GM23248 (cell line): Measurements from ENCODE around the gene CHMP5. TPM values are rescaled to one million over a fixed set of nuclear protein-coding genes. Genes with fewer than 3 reads are reported as not detected.

Experiments used
- DNase-seq: peaks from one replicate; pipeline ENCODE4 v3.0.0-alpha.2; 2015
- H2AFZ ChIP-seq: fragments of 200-600 bp; sonication (generic); 2 replicates; pipeline ENCODE4 v1.6.1; 2016; ENCODE audit warnings: antibody characterized with exemption
- H3F3A ChIP-seq: fragments of 200-600 bp; sonication (generic); 2 replicates; pipeline ENCODE4 v1.6.1; 2016; ENCODE audit warnings: mild to moderate bottlenecking, antibody characterized with exemption, mixed run types; ENCODE audit not compliant: insufficient read depth
- H3K27ac ChIP-seq: fragments of 200-600 bp; sonication (generic); 2 replicates; pipeline ENCODE4 v1.5.1; 2016; ENCODE audit warnings: mild to moderate bottlenecking
- H3K27me3 ChIP-seq: fragments of 200-600 bp; sonication (generic); replicated peaks from 2 replicates; pipeline ENCODE4 v1.6.1; 2016; ENCODE audit warnings: mild to moderate bottlenecking; ENCODE audit not compliant: insufficient read depth
- H3K36me3 ChIP-seq: fragments of 200-600 bp; sonication (generic); 2 replicates; pipeline ENCODE4 v1.6.1; 2016; ENCODE audit warnings: low read depth, mild to moderate bottlenecking
- H3K4me1 ChIP-seq: fragments of 200-600 bp; sonication (generic); 2 replicates; pipeline ENCODE4 v1.6.1; 2016; ENCODE audit warnings: mild to moderate bottlenecking; ENCODE audit not compliant: insufficient read depth
- H3K4me2 ChIP-seq: fragments of 200-600 bp; sonication (generic); one replicate; pipeline ENCODE4 v1.6.1; 2016; ENCODE audit warnings: mild to moderate bottlenecking; ENCODE audit not compliant: unreplicated experiment
- H3K4me3 ChIP-seq: fragments of 200-600 bp; sonication (generic); 2 replicates; pipeline ENCODE4 v1.5.1; 2016; ENCODE audit warnings: mild to moderate bottlenecking
- H3K79me2 ChIP-seq: fragments of 200-600 bp; sonication (generic); 2 replicates; pipeline ENCODE4 v1.6.1; 2016; ENCODE audit warnings: mild to moderate bottlenecking; ENCODE audit not compliant: insufficient read depth
- H3K9ac ChIP-seq: fragments of 200-600 bp; sonication (generic); 2 replicates; pipeline ENCODE4 v1.6.1; 2016; ENCODE audit warnings: mild to moderate bottlenecking
- H3K9me2 ChIP-seq: fragments of 200-600 bp; sonication (generic); 2 replicates; pipeline ENCODE4 v1.6.1; 2016; ENCODE audit warnings: mixed run types, mild to moderate bottlenecking, moderate library complexity; ENCODE audit not compliant: insufficient read depth
- H3K9me3 ChIP-seq: fragments of 200-600 bp; sonication (generic); one replicate; pipeline ENCODE4 v1.6.1; 2017; ENCODE audit warnings: low read depth
- H4K20me1 ChIP-seq: fragments of 200-600 bp; sonication (generic); 2 replicates; pipeline ENCODE4 v1.6.0; 2016; ENCODE audit not compliant: insufficient read depth
- EZH2 ChIP-seq: fragments of 200-600 bp; sonication (generic); IDR thresholded peaks from 2 replicates; pipeline ENCODE4 v1.6.1; 2018; ENCODE audit warnings: antibody characterized with exemption, mild to moderate bottlenecking; ENCODE audit not compliant: insufficient read depth, poor library complexity, severe bottlenecking
- EZH2phosphoT487 ChIP-seq: fragments of 200-600 bp; sonication (generic); IDR thresholded peaks from 2 replicates; pipeline ENCODE4 v1.6.1; 2018; ENCODE audit warnings: antibody characterized with exemption, moderate library complexity, mild to moderate bottlenecking, low read depth; ENCODE audit not compliant: insufficient read depth
- WGBS, 2 experiments: methylation state at CpG; one replicate each; pipeline ENCODE4 v1.1.6; 2015 to 2017; ENCODE audit warnings: low lambda C conversion rate in 2 of 2, low coverage in 1 of 2; ENCODE audit errors: missing lambda C conversion rate in 2 of 2; 5-methylcytosine and 5-hydroxymethylcytosine counted together
- in situ Hi-C: fragments of 300-500 bp; cut with MboI; formaldehyde crosslinking; loops from 2 replicates; pipeline ENCODE4 v1.15.0; 2020
- polyA plus RNA-seq: library from polyadenylated mRNA; unstranded; fragments of >200 nt; fragmentation: Nextera tagmentation; extraction: Ambion mirVana; gene quantifications from 2 replicates; pipeline ENCODE4 v1.2.1, GENCODE V29; 2016
- total RNA-seq: library from RNA; depleted of rRNA; stranded (reverse); fragments of >200 nt; shearing (Covaris generic); gene quantifications from 2 replicates; pipeline ENCODE4 v1.2.3, GENCODE V29; 2014

The CHMP5 gene
- total and polyA plus RNA-seq, 2 experiments from 2014 or later, result 90.6 to 130 TPM

GRCh38 chr9:33249983-33250382 lies 14.9 kb upstream of the CHMP5 start:
- Histone ChIP-seq H3K79me2 (no peaks in the 10 kb centered on the region), H3K36me3 (peaks cover 11% of the 10 kb centered on the region), H3K27ac (peak overlapping the region; percentile 72), H3K9me3 (no peaks in the 10 kb centered on the region), H3K9me2 (no peaks in the 10 kb centered on the region), H3F3A (peaks cover 31% of the 10 kb centered on the region), H2AFZ (no peak overlapping the region), H3K4me1 (peaks cover 14% of the 10 kb centered on the region), H3K27me3 (no peaks in the 10 kb centered on the region), H3K4me2 (peak overlapping the region; percentile 1), H3K4me3 (no peak overlapping the region), H3K9ac (peak overlapping the region; percentile 62), H4K20me1 (no peaks in the 10 kb centered on the region)
- 98 to 100% methylated on average over 2 of the region's 2 CpGs for WGBS, 2 experiments
- in situ Hi-C loops, result no loop called here
- DNase-seq, result no peak
- TF ChIP-seq EZH2, result no peak
- TF ChIP-seq EZH2phosphoT487, result no peak

DNA sequence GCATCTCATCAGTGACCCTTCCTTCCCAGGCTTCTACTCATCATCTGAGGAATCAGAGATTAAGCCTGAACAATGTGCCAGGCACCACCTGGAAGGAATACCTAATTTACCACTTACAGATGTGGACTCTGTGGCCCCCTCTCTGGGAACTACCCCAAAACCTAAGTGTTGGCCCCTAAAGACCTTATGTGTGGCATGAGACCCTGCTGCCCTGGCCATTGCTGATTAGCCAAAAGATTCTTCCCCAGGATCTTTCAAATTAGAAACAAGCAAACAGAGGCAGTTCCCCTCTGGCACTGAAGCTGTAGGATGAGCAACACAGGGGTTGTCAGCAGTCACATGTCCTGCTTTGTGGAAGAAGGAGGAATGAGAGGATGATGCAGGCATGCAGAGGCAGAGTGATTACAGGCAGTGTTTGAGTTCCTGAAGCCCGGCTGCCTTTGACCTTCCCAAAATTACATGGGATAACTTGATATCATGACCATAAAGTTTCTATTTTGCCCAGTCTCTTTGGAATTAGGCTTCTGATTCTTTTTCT lies 14.3 kb upstream of the CHMP5 start:
- no peaks in the 10 kb centered on the region for H3K9me3 ChIP-seq
- peak overlapping the region; percentile 72 for H3K27ac ChIP-seq
- 24 to 38% methylated on average over 1 of the region's 1 CpG for WGBS, 2 experiments

GRCh38 chr9:33254211-33254610 lies 10.6 kb upstream of the CHMP5 start:
- H3K9me3 ChIP-seq, result no peaks in the 10 kb centered on the region
- no peaks in the 10 kb centered on the region for H4K20me1 ChIP-seq
- no peaks in the 10 kb centered on the region for H3K79me2 ChIP-seq
- no peaks in the 10 kb centered on the region for H3K27me3 ChIP-seq
- no peak overlapping the region for H3K27ac ChIP-seq
- H3K36me3 ChIP-seq, result peaks cover 35% of the 10 kb centered on the region
- no peaks in the 10 kb centered on the region for H3K9me2 ChIP-seq
- H3K9ac ChIP-seq, result no peak overlapping the region
- TF ChIP-seq EZH2, result no peak
- TF ChIP-seq EZH2phosphoT487, result no peak
- no peak overlapping the region for H3K4me2 ChIP-seq
- peaks cover 31% of the 10 kb centered on the region for H3F3A ChIP-seq
- H3K4me3 ChIP-seq, result no peak overlapping the region
- 95 to 98% methylated on average over 4 of the region's 4 CpGs for WGBS, 2 experiments
- H3K4me1 ChIP-seq, result peaks cover 14% of the 10 kb centered on the region
- in situ Hi-C loops, result no loop called here
- no peak overlapping the region for H2AFZ ChIP-seq
- no peak for DNase-seq

More for the DNA sequence above, 14.3 kb upstream of the CHMP5 start:
- TF ChIP-seq EZH2phosphoT487, result no peak
- H3F3A ChIP-seq, result peaks cover 31% of the 10 kb centered on the region
- H3K79me2 ChIP-seq, result no peaks in the 10 kb centered on the region
- H3K9ac ChIP-seq, result peak overlapping the region; percentile 62
- peak; percentile 92 for DNase-seq
- in situ Hi-C loops, result no loop called here
- H2AFZ ChIP-seq, result peak overlapping the region; percentile 63
- peaks cover 14% of the 10 kb centered on the region for H3K4me1 ChIP-seq
- H4K20me1 ChIP-seq, result no peaks in the 10 kb centered on the region
- peak overlapping the region; percentile 1 for H3K4me2 ChIP-seq
- H3K36me3 ChIP-seq, result peaks cover 16% of the 10 kb centered on the region
- no peak overlapping the region for H3K4me3 ChIP-seq
- no peaks in the 10 kb centered on the region for H3K27me3 ChIP-seq
- no peaks in the 10 kb centered on the region for H3K9me2 ChIP-seq

- Histone ChIP-seq H3K9me2 (no peaks in the 10 kb centered on the region), H3K4me3 (no peak overlapping the region), H3K36me3 (peaks cover 35% of the 10 kb centered on the region), H4K20me1 (no peaks in the 10 kb centered on the region), H3K9me3 (no peaks in the 10 kb centered on the region), H3K79me2 (no peaks in the 10 kb centered on the region), H2AFZ (no peak overlapping the region), H3K4me1 (peaks cover 14% of the 10 kb centered on the region), H3K27ac (no peak overlapping the region), H3K4me2 (no peak overlapping the region), H3F3A (peaks cover 30% of the 10 kb centered on the region), H3K27me3 (no peaks in the 10 kb centered on the region), H3K9ac (no peak overlapping the region)
- no peak for DNase-seq
- TF ChIP-seq EZH2phosphoT487 (no peak), EZH2 (no peak)
- 95 to 97% methylated on average over 8 of the region's 8 CpGs for WGBS, 2 experiments
- in situ Hi-C loops, result no loop called here
These were observed 9.8 kb upstream of the CHMP5 start for GRCh38 chr9:33255014-33255413.

DNA sequence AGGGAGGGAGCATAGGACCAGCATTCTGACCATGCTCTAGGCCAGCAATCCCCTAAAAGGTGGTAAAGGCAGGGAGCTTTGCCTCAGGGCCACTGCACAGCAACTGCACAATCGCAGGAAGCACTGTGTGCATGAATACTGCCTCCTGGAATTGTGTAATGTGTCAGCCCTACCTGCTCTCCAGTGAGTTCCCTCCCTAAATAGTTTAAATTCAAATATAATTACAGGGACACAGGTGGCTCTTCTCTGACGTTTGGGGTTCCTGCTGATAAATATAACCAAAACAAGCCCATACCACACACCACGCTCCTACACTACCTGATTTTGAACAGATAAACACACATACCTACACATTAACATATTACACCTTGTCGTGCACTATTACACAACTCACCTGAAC lies 9.4 kb upstream of the CHMP5 start:
- Histone ChIP-seq H3K79me2 (0 out of 2 replicates have a peak, but pooled peaks cover 2% of the 10 kb centered on the region), H3K27ac (no peak overlapping the region), H3K4me2 (no peak overlapping the region), H3K4me1 (peaks cover 10% of the 10 kb centered on the region), H3K27me3 (no peaks in the 10 kb centered on the region), H3F3A (peaks cover 25% of the 10 kb centered on the region), H3K9me3 (no peaks in the 10 kb centered on the region), H3K9ac (no peak overlapping the region), H3K4me3 (no peak overlapping the region), H4K20me1 (no peaks in the 10 kb centered on the region), H2AFZ (no peak overlapping the region), H3K36me3 (peaks cover 39% of the 10 kb centered on the region), H3K9me2 (no peaks in the 10 kb centered on the region)
- DNase-seq, result no peak
- TF ChIP-seq EZH2phosphoT487 (no peak), EZH2 (no peak)
- in situ Hi-C loops, result no loop called here
- 89 to 92% methylated on average over 4 of the region's 4 CpGs for WGBS, 2 experiments
